HS-27A (cell line): ENCODE data around the gene CD68.
"Not testable (repeated sequence)": the region's sequence is repeated elsewhere in the genome, so short reads cannot be mapped to it uniquely, and the experiment has no call there.

Experiments
- DNase-seq: peaks from one replicate; pipeline ENCODE4 v3.0.0-alpha.2; 2012; ENCODE audit warnings: low read depth, missing footprints

CD68 gene

DNA sequence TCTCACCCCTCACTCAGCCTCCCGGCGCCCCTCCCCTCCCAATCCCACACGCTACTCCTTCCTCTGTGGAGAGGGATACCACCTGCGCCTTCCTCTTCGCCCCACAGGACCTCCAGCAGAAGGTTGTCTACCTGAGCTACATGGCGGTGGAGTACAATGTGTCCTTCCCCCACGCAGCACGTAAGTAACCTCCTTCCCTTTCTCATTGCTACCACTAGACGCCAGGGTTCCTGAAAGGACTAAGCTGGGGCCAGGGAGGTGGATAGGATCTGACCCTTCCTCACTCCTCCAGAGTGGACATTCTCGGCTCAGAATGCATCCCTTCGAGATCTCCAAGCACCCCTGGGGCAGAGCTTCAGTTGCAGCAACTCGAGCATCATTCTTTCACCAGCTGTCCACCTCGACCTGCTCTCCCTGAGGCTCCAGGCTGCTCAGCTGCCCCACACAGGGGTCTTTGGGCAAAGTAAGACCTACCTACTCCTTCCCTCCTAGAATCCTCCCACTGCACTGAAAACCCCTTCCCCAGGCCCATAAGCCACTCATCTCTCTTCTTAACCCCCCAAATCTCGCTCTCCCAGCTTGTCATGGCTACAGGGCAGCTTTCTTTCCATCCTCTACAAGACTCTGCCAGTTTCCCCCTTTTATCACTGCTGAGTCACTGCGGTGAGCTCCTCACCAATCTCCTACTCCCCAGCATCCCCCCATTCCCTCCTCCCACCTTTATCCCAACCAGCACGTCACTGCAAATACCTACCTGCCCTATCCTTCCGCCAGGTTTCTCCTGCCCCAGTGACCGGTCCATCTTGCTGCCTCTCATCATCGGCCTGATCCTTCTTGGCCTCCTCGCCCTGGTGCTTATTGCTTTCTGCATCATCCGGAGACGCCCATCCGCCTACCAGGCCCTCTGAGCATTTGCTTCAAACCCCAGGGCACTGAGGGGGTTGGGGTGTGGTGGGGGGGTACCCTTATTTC is 1.5 kb downstream of the CD68 start:
- DNase-seq = no peak

DNA sequence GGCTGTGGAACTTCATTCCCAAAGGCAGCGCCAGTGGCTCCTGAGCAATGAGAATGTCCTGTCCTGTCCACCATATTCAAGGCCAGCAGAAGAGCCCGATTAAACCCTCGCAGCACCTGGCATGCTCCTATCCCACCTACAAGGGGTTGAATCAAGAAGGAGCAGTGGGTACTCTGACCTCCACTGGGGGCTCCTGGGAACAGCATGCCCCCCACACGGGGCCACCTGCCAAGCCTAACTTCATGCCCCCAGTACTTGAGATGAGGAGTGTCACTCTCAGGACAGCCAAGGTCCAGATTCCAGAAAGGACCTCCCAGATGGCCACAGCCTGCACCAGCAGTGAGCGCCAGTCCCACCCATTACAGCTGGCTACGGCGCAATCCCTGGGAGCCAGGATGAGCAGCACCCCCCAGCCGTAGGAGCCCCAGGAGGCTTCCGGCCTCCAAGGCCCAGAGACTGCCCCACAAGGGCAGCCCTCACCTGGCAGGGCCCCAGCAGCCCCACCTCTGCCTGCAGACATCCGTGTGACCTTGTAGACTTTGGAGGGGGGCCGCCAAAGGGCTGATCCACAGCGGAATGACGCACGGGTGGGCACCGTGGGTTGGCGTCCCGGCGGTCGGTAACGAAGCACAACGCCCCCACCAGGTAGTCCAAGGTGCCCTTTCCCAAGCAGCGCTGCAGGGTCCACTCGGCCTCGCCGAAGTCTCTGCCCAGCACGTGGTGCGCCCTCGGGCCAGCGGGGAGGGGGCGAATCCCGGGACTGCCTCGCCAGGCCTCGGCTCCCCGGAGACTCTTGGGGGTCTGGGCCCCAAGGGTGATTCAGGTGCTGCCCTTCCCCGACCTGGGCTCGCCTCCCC is 3.2 kb downstream of the CD68 start:
- no peak for DNase-seq

DNA sequence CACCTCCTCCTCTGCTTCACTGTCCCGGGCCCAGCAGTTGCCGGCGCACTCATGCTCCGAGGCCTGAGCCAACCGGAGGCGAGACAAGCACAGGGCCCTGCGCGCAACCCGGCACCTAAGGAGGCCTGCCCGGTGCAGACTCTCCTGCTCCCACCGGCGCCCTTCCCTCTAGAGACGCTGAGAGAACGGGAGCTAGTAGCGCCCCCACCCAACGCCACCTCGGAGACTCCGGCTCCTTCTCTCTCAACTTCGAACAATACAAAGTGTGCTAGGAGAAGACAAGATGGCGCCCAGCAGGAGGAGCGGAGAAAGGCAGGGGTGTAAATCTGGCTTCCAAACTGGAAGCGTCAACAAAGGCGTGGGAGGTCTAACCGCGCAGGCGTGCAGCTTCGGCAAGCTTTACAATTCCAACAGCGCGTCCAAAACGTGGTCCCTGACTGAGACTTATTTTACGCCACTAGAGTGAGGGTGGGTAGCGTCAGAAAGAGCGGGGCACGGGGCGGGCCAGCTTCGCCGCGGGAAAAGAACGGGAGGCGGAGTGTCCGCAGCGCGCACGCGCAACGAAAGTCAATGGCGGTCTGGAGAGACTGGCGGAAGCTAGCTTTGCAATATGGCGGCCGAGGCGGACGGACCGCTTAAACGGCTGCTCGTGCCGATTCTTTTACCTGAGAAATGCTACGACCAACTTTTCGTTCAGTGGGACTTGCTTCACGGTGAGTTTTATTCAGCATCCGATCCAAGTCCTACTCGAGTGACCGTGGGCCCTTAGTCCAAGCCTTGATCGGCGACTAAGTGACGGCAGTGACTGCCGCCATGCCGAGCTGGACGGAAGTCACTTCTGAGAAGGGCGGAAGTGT is 4.0 kb downstream of the CD68 start, which contains the start of gene MPDU1:
MPDU1 (plus strand) TSS at position 600 of the 857 bp plus-strand sequence; CDS start at position 611, 11 bp downstream.
- DNase-seq = peak; percentile 74

DNA sequence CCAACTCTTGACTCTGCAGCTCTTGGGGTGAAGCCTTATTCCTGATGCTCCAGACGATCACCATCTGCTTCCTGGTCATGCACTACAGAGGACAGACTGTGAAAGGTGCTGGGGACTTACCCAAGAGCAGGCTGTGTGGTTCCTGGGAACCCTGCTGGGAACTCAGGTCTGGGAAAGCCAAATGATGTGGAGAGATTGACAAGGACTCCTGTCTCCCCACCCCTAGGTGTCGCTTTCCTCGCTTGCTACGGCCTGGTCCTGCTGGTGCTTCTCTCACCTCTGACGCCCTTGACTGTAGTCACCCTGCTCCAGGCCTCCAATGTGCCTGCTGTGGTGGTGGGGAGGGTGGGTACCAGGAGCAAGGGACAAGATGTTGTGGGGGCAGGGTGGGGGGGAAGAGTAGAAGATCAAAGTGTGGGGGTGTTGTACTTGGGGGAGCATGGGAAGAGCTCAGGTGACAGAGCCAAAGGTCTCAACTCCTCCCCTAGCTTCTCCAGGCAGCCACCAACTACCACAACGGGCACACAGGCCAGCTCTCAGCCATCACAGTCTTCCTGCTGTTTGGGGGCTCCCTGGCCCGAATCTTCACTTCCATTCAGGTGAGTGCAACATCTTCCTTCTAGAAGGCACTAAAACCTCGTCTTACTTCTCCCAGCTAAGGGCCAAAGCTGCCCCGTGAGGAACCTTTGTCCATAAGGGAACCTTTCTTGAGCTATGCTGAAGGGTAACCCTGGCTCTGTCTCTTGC is 7.4 kb downstream of the CD68 start:
- DNase-seq = no peak

DNA sequence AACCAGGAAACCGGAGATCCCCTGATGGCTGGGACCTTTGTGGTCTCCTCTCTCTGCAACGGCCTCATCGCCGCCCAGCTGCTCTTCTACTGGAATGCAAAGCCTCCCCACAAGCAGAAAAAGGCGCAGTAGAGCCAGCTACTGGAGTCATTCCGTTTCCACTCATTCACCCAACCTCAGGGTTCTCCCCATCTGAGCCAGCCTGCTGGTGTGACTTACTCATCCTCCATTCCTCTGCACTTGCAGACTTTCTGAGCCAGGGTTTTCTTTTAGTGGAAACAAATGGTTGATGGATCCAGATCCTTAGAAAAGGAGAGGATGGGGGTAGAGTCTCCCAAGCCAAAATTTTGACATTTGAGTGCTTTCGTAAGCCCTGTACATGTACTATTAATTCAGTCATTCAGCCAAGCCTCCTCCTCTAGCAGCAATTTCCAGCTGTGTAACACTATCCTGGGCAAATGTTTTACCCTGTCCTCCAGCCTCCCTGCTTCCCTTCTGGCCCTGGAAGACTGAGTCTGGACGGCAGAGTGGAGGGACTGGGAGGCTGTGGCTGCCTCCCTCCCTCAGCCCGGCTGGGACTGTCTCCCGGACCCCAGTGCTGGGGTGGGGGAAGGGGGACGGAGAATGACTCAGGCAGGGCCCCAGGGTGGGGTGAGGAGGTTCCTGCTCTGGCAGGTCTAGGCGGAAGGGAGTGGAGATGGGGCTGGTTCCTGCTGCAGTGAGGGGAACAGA is 8.1 kb downstream of the CD68 start:
- no peak for DNase-seq

DNA sequence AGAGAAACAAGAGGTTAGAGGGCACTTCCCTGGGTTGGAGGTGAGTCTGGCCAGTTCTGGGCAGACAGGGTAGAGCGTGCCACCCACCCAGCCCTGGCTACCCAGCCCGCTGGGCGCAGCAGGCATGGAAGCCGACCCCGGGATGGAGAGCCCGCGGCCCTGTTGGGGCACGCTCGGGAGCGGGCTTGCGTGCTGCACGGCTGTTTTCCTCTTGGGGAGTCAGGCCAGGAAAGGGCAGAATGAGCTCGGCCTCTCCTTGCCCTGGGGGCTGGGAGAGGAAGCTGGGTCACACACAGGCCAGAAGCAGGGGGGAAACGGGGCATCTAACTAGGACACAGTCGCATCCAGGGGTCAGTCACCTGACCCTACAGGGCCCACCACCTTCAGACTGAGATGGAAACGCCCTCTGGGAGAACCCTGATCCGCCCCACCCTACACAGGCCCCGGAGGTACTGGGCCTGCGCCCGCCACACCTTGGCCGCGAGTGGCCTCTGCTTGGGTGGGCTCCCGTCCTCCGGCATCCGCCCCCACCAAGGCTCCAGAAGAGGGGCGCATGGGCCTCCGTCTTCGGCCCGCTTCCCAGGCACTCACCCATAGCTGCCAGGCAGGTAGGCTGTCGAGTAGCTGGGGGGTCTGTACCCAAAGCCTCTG is 9.2 kb downstream of the CD68 start:
- DNase-seq = no peak

DNA sequence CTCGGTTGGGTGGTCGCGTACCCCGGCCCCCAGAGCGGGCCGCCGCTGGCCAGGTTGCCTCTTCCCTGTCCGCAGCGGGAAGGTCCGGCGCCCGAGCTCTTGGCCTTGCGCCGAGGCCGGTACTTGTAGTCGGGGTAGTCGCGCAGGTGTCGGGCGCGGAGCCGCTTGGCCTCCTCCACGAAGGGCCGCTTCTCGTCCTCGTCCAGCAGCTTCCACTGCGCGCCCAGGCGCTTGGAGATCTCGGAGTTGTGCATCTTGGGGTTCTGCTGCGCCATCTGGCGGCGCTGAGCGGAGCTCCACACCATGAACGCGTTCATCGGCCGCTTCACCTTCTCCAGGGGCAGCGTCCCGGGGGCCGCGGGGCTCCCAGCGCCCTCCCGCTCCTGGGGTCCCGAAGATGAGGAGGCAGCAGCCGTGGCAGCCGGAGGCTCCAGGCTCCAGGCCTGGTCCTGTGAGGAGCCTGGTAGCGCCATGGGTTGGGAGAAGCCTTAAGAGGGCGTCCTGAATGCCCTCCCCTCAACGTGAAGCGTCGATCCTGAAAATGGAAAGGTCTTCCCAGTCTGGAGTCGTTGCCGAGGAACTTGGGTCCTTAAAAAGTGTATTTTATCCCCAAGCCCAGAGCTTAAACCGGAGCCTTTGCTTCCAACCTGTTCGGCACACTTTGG is 9.9 kb downstream of the CD68 start:
- no peak for DNase-seq

DNA sequence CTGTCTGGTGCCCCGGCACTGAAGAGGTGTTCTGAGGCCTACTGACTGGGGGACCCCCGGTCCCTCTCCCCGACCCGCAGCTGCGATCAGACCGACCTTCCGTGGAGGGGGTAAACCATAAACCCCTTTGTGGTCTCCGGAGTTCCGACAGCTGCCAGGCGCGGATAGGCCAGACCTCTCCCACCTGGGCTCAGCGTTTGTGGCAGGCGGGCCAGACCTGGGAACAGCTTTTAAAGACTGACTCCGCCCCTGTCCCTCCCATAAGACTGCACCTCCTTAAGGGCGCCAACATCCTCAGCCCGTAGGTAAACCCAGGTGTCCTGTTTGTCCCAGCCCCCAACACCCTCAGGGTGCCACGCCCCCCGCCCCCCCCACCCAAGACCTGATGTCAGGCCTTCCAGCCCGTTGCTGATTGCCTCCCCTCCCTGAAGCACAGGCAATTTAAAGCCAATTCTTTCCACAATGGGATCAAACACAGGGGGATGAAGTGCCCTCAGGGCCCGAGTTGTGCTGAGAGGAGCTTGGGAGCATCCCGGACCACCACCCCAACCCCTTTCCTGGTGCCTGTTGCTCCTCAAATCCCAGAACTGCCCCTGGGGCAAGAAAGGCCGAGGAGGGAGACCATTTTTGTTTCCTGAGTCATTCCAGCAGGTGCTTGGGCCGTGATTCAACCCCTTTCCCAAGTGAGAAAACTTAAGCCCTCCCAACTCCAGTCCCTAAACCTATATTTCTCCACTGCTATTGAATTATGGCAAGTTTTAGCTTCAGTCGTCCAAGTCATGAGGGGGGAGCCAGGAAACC is 10.7 kb downstream of the CD68 start, which contains the start of gene SOX15:
SOX15 (minus strand) TSS at position 204 of the 801 bp plus-strand sequence. CDS start 418 bp downstream, outside the sequence.
- DNase-seq = no peak

DNA sequence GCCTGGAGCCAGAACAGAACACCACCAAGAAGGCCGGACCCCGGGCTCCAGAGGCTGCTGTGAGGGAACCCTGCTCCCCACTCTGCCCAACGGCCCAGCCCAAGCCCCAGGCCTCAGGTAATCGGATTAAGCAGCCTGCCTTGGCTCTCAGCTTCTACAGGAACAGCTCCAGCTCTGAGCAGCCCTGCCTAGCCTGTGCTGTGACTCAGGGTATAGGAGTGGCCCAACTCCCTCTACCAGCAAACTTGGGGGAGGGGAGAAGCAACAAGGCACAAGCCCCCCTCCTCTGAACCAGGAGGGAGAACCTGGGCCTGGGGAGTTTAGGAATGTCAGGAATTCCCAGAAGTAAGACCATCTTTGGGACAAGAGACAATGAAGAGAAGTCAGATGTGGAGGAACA is 11.3 kb downstream of the CD68 start:
- no peak for DNase-seq

DNA sequence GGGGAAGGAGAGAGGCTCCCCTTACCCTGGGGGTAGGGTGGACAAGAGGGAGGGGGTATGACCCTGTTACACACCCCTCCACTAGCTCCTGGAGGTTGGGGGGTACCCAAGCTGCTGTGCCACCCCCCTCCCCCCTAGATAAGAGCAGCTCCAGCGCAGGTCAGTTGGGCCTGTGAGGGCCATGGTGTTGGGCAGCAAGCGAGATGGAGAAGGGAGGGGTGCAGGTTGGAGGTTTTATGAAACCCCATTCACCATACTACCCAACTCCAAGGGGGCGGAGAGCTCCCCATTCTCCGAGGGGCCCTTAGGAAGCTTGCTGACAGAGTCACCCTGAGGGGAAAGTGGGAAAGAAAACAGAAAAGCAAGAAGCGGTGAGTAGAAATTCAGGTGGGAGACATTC is 12.2 kb downstream of the CD68 start:
- DNase-seq = no peak

DNA sequence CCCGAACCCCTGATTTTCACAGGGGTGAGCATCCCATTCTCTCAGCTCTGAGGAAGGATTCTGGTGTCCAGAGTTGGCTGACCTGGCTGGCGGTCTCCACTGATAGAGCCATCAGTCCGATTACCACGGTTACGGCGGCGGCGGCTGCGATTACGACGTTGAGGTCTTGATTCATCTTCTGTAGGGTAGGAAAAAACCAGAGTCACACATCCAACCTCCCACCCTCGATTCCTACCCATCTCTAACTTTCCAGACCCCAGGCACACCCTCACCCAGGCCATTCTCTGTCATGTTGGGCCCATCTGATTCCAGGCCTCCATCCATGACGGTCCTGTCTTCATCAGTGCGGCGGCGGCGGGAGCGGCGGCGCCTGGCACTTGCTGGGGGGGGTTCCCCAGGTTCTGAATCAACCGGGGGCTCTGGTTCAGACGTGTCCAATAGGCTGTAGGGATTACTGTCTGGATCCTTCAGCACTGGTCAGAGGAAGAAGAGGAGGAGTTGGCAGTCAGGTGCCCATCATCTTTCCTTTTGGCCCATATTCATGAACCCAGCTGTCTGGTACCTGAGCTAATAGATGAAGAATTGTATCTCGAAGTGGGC is 13.1 kb downstream of the CD68 start:
- DNase-seq = no peak

DNA sequence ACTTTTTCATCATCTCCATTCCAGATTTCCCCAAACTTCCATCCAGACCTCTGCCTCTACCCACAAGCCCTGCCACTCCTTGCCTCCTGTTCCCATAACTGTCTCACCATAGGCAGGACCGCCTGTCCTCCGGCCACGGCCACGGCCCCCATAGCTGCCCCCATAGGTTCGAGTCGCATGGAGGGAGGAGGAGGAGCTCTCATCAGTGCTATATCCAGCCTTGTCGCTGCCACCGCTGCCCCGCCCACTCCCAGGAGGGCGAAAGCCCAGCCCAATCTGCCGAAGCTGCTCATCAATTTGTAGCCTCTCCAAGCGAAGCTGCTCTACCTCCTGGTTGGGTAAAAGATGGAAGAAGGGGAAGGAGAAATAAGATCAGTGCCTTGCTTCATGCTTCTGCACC is 13.9 kb downstream of the CD68 start:
- no peak for DNase-seq

DNA sequence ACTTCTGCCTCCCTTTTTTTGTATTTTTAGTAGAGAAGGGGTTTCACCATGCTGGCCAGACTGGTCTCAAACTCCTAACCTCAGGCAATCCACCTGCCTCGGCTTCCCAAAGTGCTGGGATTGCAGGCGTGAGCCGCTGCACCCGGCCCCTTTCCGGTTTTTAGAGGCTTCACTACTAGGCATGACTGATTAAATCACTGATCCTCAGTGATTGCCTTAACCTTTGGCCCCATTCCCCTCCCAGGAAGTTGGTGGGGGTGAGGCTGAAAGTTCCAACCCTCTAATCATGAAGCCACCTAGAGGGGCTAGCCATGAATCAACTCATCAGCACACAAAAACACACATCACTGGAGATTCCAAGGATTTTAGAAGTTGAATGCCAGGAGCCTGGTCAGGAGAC is 18.1 kb downstream of the CD68 start:
- DNase-seq = not testable (repeated sequence)

DNA sequence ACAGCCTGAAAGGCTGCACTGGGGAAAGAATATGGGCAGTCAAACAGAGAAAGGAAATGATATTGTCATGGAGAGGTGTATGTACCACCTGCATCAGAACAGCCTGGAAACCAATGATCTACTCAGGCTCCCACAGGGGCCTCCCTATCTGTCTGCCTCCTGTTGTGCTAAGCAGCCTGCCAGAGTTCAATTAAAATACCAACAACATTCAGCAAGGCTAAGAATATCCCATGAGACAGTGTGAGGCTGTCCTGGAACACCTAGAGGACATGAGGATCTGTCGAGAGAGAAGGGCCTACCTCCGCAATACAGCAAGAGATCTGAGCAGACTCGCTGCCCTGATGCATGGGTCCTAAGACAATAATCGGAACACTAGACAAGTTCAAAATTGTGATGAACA is 26.8 kb downstream of the CD68 start:
- no peak for DNase-seq

DNA sequence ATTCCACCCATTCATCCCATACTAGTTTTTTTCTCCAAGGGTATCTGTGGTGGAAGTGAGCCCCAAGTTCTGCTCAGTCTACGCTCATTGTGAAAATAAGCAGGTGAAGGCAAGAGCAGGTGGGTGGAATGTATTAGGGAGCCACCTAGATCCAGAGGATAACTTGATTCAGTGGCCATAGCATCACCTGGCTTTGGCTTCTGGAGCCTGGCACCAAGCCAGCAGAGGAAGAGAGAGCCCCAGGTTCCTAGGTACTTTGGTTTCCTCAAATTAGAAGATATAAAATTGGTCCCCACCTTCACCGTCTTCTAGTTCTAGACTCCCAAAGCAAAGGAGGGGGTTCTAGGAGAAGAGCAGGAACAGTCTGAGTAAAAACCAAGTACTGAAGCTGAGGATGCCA is 31.2 kb downstream of the CD68 start:
- no peak for DNase-seq

DNA sequence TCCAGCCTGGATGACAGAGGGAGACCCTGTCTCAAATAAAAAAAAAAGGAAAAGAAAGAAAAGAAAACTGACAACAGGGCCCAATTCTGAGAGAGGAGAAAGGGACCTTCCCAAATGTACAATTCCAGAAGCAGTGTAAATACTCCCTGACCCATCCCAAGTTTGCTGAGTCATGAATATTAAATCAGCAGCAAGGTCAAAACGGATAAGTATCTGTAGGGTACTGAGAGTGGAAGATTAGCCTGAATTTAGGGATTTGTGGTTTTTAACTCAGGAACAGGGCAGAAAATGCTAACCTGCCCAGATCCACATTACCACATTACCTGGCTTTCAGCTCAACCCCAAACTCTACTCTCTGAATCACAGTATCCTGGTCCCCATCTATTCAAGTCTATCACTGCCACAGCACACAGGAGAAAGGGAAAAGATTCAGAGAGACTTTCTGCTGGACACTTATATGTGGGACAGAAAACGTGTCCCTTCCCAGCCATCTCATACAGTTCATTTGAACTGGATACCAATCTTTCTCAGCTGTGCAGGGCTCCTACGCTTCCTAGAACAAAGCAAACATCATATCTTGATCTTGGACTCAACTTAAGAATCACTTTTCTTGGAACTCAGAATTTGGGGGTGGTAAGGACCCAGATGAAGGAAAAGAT is 32.3 kb downstream of the CD68 start:
- no peak for DNase-seq

DNA sequence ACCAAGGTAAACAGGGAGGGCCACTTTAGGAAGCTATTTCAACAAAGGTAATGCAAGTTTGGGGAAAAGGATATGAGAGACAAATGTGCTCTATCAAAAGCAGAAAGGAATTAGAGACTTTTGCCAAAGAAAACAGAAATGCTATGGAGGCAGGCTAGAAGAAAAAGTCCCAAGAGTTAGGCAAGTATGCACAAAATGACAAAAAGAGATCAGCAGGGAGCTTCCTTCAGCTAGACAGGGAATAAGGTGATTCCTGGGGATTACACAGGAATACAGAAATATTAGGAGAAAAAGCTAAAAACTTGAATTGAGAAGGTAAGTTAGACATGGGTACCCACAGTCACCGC is 32.8 kb downstream of the CD68 start:
- DNase-seq = no peak
